Smooth muscle cell of the brain vasculature (primary cell): ENCODE measurements around the gene SESN2.

Source experiments
- DNase-seq: peaks from one replicate; pipeline ENCODE4 v3.0.0-alpha.2; 2012; ENCODE audit warnings: low read depth, low spot score

Gene SESN2

GRCh38 chr1:28282426-28283407 lies 23.4 kb downstream of the SESN2 start:
- no peak for DNase-seq

GRCh38 chr1:28286111-28286510 lies 26.8 kb downstream of the SESN2 start:
- no peak for DNase-seq

- DNase-seq = no peak
Observed at GRCh38 chr1:28288487-28288886, 29.2 kb downstream of the SESN2 start.

- DNase-seq = no peak
Observed at GRCh38 chr1:28290851-28291250, 31.5 kb downstream of the SESN2 start.

- DNase-seq = no peak
Observed at GRCh38 chr1:28291711-28292110, 32.4 kb downstream of the SESN2 start.

GRCh38 chr1:28295936-28296335 lies 36.6 kb downstream of the SESN2 start:
- no peak for DNase-seq

- DNase-seq = peak; percentile 37
Observed at GRCh38 chr1:28296401-28297261, 37.3 kb downstream of the SESN2 start.

GRCh38 chr1:28297826-28298225 lies 38.5 kb downstream of the SESN2 start:
- no peak for DNase-seq

GRCh38 chr1:28298438-28298837 lies 39.1 kb downstream of the SESN2 start:
- DNase-seq = no peak

GRCh38 chr1:28301368-28302174 lies 42.3 kb downstream of the SESN2 start:
- no peak for DNase-seq

- no peak for DNase-seq
Observed at GRCh38 chr1:28302247-28302646, 42.9 kb downstream of the SESN2 start.

- DNase-seq = no peak
Observed at GRCh38 chr1:28306301-28306949, 47.1 kb downstream of the SESN2 start.

- no peak for DNase-seq
Observed at GRCh38 chr1:28308750-28309149, 49.4 kb downstream of the SESN2 start.

- no peak for DNase-seq
Observed at GRCh38 chr1:28309702-28310101, 50.4 kb downstream of the SESN2 start.

GRCh38 chr1:28313702-28314546 lies 54.6 kb downstream of the SESN2 start:
- DNase-seq = no peak

- DNase-seq = no peak
Observed at GRCh38 chr1:28314547-28314941, 55.2 kb downstream of the SESN2 start.

- no peak for DNase-seq
Observed at GRCh38 chr1:28317014-28317413, 57.7 kb downstream of the SESN2 start.

- DNase-seq = no peak
Observed at GRCh38 chr1:28322194-28322593, 62.9 kb downstream of the SESN2 start.

GRCh38 chr1:28323720-28324119 lies 64.4 kb downstream of the SESN2 start:
- DNase-seq = no peak

- DNase-seq = no peak
Observed at GRCh38 chr1:28326515-28326914, 67.2 kb downstream of the SESN2 start.
